BE2C (cell line): ENCODE measurements around the gene NRAP.

Source experiments
- DNase-seq: peaks from one replicate; pipeline ENCODE4 v3.0.0-alpha.2; 2020
- H3K27me3 ChIP-seq: fragments of 250-450 bp; sonication (Bioruptor Pico); 2 replicates; pipeline ENCODE4 v1.5.1; 2020; ENCODE audit warnings: mild to moderate bottlenecking
- H3K36me3 ChIP-seq: fragments of 250-450 bp; sonication (Bioruptor Pico); 2 replicates; pipeline ENCODE4 v1.5.1; 2020; ENCODE audit warnings: mild to moderate bottlenecking
- H3K4me1 ChIP-seq: fragments of 250-450 bp; sonication (Bioruptor Pico); 2 replicates; pipeline ENCODE4 v1.5.1; 2020
- H3K4me3 ChIP-seq: 2 replicates; pipeline ENCODE4 v1.5.1; 2011; ENCODE audit warnings: low read depth, low read length
- H3K9me3 ChIP-seq: fragments of 250-450 bp; sonication (Bioruptor Pico); 2 replicates; pipeline ENCODE4 v1.5.1; 2020
- CTCF ChIP-seq: IDR thresholded peaks from 2 replicates; pipeline ENCODE4 v1.5.1; 2012; ENCODE audit warnings: mild to moderate bottlenecking, low read depth, low read length

NRAP gene

GRCh38 chr10:113627836-113628235, 36.0 kb downstream of the NRAP start:
- Histone ChIP-seq H3K27me3 (no peaks in the 10 kb centered on the region), H3K4me3 (no peak overlapping the region), H3K4me1 (no peaks in the 10 kb centered on the region), H3K9me3 (no peaks in the 10 kb centered on the region), H3K36me3 (no peaks in the 10 kb centered on the region)
- DNase-seq = no peak
- TF ChIP-seq CTCF = no peak

- H3K9me3 ChIP-seq = no peaks in the 10 kb centered on the region
- no peaks in the 10 kb centered on the region for H3K36me3 ChIP-seq
- no peak for DNase-seq
- no peak overlapping the region for H3K4me3 ChIP-seq
- no peaks in the 10 kb centered on the region for H3K27me3 ChIP-seq
- no peaks in the 10 kb centered on the region for H3K4me1 ChIP-seq
- no peak for TF ChIP-seq CTCF
Observed at GRCh38 chr10:113626809-113627355, 37.0 kb downstream of the NRAP start.

GRCh38 chr10:113625461-113626186, 38.2 kb downstream of the NRAP start:
- DNase-seq = no peak
- Histone ChIP-seq H3K4me3 (no peak overlapping the region), H3K4me1 (no peaks in the 10 kb centered on the region), H3K27me3 (no peaks in the 10 kb centered on the region), H3K9me3 (no peaks in the 10 kb centered on the region), H3K36me3 (no peaks in the 10 kb centered on the region)
- no peak for TF ChIP-seq CTCF

- no peaks in the 10 kb centered on the region for H3K27me3 ChIP-seq
- H3K4me3 ChIP-seq = no peak overlapping the region
- TF ChIP-seq CTCF = no peak
- no peaks in the 10 kb centered on the region for H3K9me3 ChIP-seq
- no peaks in the 10 kb centered on the region for H3K4me1 ChIP-seq
- H3K36me3 ChIP-seq = no peaks in the 10 kb centered on the region
- DNase-seq = no peak
Observed at GRCh38 chr10:113622831-113623230, 41.0 kb downstream of the NRAP start.

- no peaks in the 10 kb centered on the region for H3K36me3 ChIP-seq
- DNase-seq = no peak
- H3K4me1 ChIP-seq = no peaks in the 10 kb centered on the region
- H3K4me3 ChIP-seq = no peak overlapping the region
- H3K27me3 ChIP-seq = no peaks in the 10 kb centered on the region
- no peaks in the 10 kb centered on the region for H3K9me3 ChIP-seq
- TF ChIP-seq CTCF = no peak
Observed at GRCh38 chr10:113621799-113622198, 42.0 kb downstream of the NRAP start.

- TF ChIP-seq CTCF = no peak
Observed at GRCh38 chr10:113620936-113621335, 42.9 kb downstream of the NRAP start.

More at GRCh38 chr10:113620936-113621335, 42.9 kb downstream of the NRAP start:
- Histone ChIP-seq H3K4me1 (no peaks in the 10 kb centered on the region), H3K36me3 (no peaks in the 10 kb centered on the region), H3K9me3 (no peaks in the 10 kb centered on the region), H3K27me3 (no peaks in the 10 kb centered on the region), H3K4me3 (no peak overlapping the region)
- DNase-seq = no peak
